CD4-positive, alpha-beta T cell treated with Interleukin-17A for 4 hours (primary cell): ENCODE data around the gene MYL7.
"Not testable (repeated sequence)": the region's sequence is repeated elsewhere in the genome, so short reads cannot be mapped to it uniquely, and the experiment has no call there.

Experiments used
- DNase-seq: peaks from one replicate; pipeline ENCODE4 v3.0.0-alpha.2; 2020; ENCODE audit warnings: mixed read lengths

Gene MYL7

DNA sequence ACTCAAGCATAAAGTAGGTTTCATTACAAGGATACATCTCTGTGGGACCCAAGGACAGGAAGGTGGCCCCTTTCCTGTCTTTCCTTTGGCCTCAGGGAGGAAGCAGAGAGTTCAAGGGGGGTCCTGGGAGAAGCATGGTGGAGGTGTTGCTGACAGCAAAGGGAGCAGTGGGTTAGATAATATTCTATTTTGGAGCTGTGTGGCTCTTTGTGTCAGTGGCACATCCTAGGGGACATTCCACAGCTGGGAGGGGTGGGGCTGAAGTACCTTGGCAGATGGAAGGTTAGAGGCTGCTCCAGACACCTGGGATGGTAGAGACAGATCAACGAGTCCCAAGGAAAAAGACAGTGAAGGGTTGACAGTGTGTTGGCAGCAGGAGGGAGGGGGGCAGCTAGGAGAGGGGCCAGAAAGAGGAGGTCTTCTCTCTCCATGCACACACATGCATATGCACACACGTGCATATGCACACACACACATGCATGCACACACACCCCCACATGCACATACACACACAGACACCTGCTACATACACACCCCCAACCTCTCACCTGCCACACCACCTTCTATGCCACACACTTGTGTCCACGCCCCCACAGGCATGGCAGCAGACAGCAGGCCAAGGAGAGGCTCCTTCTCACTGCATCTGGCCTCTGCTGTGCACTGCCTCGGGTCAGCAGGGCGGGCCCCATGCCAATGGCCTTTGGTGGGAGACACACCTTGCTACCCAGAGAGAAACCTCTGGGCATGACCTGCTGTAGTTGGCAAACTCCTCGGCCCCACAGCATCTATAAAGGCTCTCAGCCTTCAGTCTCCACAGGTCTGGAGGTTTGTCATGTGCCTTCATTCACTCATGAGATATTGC lies 12.2 kb downstream of the MYL7 start:
- no peak for DNase-seq

DNA sequence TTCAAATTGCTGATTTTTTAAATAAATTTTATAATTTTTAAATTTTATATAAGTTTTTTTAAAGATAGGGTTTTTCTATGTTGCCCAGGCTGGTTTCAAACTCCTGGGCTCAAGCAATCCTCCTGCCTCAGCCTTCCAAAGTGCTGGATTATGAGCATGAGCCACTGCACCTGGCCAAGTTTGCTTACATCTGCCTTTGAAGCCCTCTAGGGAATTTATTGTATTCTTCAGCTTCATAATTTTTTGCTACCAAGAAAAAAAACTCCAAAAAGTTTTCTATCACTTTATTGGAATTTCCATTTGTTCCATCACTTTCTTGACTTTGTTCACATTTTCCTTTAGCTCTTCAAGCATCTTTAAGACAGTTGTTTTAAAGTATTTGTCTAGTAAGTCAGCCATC lies 14.0 kb downstream of the MYL7 start:
- DNase-seq = no peak

DNA sequence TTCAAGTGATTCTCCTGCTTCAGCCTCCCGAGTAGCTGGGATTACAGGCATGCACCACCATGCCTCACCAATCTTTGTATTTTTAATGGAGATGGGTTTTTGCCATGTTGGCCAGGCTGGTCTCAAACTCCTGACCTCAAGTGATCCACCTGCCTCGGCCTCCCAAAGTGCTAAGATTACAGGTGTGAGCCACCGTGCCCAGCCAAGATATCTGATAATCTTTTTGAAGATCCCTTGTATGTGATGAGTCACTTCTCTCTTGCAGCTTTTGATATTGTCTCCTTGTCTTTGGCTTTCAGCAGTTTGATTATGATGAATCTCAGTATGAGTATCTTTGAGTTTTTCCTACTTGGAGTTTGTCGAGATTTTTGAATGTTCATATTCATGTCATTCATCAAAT lies 14.6 kb downstream of the MYL7 start:
- not testable (repeated sequence) for DNase-seq

DNA sequence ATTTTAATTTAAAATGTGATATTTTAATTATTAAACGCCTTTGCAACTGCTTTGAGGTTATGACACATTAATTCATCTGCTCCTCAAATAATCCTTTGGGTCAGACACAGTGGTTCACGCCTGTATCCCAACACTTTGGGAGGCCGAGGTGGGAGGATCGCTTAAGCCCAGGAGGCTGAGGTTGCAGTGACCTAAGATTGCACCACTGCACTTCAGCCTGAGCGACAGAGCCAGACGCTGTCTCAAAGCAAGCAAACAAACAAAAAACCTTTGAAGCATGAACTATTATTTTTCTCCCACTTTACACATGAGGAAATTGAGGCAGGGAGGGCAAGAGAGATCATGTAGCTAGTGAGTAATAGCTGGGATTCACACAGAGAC lies 16.3 kb downstream of the MYL7 start:
- no peak for DNase-seq

DNA sequence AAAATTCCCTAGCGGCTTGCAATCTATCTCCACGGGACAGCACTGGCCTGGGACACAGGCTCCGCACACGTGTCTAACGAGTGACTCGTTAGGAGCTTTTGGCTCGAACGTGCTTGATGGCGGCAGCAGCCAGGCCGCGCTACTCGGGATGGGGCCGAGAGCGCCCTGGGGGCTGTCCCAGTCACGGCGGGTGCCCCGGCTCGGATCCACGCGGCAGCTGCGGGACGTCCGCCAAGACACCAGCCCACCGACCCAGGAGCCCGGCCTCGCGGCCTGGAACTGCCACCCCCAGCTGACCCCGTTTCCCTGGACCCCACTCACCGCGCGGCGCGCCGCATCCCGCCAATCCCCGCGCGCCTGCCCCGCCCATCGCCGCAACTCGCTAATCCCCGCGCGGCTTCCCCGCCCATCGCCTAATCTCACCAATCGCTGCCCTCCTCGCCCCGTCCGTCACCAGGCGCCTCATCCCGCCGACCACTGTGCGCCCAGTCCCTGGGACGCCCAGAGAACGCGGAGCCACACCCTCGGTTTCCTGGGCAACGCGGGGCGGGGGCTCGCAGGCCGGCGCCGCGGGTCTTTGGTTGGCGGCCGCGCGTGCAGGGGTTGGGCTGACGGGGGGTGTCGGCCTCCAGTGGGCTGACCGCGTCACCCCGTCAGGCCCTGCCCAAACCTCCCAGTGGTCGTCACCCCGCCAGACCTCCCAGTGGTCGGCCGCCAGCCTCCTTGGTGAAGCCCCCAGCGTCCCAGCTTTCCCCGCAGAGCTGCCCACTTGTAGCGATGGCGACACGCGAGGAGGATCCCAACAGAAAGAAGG lies 17.7 kb downstream of the MYL7 start, which contains the start of gene POLD2:
TSS of gene POLD2 (minus strand) at position 359 of the 814 bp plus-strand sequence. CDS start 1,495 bp downstream, outside the sequence.
- peak; percentile 98 for DNase-seq

DNA sequence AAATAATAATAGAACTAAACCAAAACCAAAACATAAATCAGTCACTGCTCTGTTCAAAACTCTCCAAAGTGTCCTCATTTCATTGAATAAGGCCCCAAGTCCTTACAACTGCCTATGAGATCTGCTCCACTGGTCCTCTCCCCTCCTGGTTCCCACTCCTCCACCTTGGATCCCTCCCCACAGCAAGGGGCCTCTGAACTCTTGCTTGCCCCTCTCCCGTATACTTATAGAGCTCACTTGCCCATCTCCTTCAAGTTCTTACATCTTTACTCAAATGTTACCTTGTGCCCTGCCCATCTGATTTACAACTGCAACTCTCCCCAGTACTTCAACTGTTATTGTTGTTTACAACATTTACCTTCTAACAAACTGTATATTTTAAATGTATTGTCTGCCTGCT lies 18.6 kb downstream of the MYL7 start:
- DNase-seq = no peak

DNA sequence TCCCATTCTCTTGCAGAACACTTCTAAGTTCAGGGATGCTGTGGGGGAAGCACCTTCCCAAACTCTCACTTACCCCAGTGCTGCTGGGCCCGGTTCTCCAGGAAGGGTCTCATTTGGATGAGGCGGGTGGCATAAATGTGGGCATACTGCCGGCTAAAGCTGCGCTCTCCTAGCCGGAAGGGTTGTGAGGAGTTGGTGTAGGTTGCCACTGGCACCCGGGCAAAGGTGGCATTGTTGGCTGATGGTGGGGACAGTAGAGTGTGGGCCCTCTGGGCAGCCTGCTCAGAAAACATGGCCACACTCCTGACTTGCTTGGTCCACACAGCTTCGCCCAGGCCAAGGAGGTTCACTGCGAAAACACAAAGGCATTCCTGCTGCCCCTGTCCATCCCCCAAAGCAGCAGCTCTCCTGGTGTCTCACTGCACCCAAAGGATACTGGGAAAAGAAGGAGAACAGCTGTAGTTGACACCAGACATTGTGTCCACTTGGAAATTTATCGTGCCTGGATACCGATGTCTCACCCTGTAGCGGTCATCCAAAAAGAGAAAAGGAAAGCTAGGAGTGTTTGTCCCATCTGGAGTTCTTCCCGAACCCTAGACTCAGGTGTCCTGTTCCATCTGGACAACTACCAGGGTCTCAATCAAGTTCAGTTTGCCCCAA lies 19.2 kb downstream of the MYL7 start:
- DNase-seq = no peak

DNA sequence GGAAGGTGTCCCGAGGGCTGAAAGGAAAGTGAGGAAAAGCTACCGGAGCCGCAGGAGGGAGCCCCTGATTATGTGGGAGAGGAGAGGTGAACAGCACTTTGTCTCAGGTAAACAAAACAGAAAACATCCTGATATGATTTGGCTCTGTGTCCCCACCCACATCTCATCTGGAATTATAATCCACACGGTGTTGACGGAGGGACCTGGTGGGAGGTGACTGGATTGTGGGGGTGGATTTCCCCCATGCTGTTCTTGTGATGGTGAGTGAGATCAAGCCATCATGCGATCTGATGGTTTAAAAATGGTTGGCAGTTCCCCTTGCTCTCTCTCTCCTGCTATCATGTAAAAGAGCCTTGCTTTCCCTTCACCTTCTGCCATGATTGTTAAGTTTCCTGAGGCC lies 20.7 kb downstream of the MYL7 start:
- no peak for DNase-seq

DNA sequence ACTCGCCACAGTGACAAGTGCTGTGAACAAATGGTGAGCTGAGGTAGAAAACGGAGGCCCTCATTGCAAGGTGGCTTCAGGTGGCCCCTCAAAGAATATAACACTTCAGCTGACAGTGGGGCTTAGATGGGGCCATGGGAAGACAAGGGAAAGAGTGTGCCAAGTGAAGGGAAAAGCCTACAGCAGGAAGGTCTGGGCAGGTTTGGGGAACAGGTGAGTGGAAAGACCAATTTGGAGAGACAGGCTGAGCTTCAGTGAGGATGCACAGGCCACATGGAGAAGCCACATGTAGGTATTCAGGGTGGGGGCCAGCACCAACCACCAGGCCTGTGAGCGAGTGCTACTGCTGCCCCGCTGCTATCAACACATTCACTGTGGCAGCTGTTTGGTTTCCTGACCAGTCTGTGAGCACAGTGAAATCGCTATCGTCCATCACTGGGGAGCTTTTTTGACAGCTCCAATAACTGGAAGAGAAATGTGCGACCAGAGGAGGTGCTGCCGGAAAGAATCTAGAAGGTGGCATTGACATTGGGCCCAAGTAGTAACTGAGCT lies 21.2 kb downstream of the MYL7 start:
- DNase-seq = no peak

DNA sequence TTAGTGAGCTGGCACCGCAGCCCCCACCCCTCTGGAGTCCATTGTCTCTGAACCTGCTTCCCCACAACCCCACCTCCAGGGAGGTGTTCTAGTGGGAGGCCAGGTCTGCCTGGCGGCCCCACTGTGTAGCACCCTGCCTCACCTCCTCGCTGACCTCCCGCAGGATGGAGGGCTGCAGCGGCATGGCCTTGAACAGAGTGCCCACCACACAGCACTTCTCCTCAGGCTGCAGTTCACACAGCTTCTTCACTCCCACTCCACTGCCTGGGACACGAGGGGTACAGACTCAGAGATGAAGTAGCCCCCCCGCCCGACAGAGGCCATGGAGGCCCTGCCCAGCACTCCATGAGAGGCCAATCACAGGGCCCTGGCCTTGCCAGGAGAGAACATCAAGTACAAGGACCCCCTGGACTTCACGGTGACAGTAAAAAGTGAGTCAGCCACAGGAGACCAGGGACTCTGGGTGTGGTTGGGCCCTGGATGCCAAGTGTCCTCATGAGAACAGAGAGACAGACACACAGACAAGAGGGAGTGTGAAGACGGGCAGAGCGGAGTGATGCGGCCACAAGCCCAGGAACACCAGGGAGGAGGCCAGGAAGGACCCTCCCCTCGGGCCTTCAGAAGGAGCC lies 23.2 kb downstream of the MYL7 start:
- DNase-seq = no peak

DNA sequence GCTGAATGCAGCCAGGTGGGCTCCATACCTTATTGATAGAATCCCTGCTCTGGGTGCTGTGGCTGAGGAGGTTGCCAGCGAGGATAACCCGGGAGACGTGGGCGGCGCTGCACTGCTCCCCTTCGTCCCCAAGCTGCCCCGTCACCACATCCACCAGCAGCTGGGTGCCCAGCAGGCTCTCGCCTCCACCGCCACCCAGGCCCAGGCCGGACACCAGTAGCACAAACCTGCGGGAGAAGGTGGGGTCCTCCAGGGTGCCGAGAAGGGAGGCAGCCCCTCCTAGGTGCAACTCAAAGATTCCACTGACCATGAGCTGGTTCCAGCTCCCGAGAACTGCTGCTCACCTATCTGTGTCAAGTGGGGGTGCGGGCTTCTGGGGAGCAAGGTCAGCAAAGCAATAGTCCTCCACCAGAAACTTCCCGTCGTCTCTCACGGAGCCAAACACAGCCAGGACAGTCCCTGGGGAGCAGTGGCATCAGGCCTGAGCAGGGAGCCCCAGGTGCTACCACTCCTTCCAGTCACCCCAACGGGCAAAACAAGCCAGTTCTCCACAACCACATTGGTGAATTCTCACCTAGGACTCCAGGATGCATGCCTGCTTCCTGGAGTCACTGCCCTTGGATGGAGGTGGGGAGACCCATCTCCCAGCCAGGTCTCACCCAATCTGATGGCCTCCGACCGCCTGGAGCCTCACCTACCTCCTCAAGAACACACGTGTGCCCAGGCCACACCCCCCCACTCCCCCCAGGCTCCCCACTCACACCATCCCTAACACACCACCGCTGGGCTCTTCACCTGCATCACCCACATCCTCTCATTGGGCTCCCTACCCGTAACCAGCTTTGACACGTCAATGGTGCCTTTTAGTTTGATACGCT lies 24.1 kb downstream of the MYL7 start:
- no peak for DNase-seq

DNA sequence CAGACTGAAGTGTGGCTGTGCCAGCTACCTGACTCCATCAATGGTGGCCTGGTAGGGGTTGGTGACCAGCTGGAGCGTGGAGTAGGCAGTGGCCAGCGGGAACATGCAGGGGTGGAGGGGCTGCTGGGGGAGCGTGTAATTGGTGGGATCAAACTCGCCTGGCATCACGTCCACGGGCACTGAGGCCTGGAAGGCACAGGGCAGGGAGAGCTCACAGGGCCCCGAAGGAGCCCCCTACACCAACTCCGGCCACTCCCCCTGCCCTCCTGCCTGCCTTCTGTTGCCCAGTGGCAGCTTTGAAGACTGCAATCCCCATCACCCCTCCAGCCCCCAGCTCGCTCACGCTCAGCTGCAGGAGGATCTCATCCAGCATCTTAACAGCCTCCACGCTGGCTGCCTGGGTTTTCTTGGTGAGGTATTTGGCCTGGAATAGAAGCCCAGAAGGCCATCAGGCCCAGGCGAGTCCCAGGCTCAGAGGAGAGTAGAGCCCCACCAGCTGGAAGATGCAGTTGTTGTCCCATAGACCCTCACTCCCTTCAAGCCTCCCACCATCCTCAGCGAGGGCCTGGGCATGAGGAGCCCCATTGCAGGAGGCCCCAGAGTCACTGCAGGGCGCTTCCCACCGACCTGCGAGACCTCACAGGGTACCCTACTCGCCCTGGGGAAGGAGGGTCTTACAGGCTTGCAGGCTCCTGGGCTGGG lies 24.9 kb downstream of the MYL7 start:
- no peak for DNase-seq

DNA sequence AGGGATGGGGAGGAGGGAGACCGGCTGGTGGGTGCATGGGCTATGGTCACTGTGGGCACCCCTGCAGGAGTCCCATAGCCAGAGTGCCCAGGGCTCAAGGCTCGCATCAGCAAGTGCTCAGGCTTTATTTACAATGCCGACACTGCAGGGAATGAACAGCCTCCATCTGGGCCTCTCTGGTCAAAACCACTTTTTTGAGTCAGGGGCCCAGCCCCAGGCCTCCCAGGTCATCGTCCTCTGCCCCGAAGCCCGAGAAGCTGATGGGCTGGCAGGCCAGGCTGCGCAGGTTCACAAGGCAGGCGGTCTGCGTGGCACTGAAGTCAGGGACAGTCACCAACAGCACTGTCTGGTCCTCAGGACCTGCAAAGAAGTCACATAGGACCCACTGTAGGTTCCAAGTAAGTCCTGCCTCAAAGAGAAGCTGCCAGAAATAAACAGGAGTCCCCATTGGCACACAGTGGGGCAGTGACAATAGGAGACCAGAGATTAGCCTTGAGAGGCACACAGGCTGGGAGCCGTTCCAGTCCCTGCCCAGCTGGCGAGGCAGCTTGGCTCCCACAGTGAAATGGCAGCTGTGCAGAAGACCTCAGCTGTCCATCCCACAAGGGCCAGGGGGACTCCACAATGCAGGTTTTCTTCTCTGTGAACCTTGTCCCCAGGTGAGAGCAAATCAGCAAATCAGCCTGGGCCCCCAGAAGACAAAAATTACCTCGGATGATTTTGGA lies 26.4 kb downstream of the MYL7 start:
- DNase-seq = no peak

DNA sequence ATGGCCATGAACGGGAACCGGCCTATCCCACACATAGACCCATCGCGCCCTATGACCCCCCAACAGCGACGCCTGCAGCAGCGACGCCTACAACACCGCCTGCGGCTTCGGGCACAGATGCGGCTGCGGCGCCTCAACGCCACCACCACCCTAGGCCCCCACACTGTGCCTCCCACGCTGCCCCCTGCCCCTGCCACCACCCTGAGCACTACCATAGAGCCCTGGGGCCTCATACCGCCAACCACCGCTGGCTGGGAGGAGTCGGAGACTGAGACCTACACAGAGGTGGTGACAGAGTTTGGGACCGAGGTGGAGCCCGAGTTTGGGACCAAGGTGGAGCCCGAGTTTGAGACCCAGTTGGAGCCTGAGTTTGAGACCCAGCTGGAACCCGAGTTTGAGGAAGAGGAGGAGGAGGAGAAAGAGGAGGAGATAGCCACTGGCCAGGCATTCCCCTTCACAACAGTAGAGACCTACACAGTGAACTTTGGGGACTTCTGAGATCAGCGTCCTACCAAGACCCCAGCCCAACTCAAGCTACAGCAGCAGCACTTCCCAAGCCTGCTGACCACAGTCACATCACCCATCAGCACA lies 27.3 kb downstream of the MYL7 start:
- no peak for DNase-seq

DNA sequence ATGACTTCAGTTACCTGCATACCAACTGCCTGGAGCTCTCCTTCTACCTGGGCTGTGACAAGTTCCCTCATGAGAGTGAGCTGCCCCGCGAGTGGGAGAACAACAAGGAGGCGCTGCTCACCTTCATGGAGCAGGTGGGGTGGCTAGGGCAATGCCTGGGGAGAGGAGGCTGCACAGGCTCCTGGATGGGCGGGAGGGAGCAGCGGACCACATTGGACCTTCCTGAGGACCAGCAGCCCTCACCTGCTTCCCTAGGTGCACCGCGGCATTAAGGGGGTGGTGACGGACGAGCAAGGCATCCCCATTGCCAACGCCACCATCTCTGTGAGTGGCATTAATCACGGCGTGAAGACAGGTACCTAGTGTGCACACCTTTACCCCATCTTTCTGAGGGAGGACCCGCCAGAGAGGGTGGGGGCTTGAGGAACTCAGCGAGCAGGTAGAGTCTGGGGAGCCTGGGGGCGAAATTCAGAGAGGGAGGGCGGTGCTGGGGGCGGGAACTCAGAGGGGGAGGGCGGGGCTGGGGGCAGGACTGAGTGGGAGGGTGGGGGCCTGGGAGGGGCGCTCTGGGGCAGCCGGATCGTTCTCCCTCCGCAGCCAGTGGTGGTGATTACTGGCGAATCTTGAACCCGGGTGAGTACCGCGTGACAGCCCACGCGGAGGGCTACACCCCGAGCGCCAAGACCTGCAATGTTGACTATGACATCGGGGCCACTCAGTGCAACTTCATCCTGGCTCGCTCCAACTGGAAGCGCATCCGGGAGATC lies 28.0 kb downstream of the MYL7 start:
- no peak for DNase-seq

DNA sequence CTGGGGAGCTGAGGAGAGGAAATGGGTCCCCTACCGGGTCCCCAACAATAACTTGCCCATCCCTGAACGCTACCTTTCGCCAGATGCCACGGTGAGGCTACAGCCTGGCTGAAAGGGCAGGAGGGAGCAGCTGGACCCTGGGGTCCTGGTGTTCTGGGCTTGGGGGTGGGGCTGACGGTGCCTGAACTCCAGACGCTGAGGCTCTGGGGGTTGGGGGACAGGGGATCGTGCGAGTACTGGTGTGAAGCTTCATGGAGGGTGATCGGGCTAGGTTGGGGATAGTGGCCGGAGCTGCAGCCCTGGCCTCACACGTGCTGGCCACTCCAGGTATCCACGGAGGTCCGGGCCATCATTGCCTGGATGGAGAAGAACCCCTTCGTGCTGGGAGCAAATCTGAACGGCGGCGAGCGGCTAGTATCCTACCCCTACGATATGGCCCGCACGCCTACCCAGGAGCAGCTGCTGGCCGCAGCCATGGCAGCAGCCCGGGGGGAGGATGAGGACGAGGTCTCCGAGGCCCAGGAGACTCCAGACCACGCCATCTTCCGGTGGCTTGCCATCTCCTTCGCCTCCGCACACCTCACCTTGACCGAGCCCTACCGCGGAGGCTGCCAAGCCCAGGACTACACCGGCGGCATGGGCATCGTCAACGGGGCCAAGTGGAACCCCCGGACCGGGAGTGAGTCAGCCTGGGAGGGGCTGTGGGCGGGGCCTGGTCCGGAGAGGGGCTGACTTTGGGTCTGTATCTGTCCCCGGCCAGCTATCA lies 28.7 kb downstream of the MYL7 start:
- no peak for DNase-seq

DNA sequence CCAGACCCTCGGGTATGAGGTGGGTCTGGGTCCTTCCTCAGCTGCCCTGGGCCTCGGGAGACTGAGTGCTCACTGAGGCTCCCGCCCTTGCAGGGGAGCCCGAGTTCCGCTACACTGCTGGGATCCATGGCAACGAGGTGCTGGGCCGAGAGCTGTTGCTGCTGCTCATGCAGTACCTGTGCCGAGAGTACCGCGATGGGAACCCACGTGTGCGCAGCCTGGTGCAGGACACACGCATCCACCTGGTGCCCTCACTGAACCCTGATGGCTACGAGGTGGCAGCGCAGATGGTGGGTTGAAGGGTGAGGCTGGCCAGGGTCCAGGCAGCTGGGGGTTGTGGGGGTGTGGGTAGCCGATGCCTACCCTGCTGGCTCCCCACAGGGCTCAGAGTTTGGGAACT lies 29.4 kb downstream of the MYL7 start:
- DNase-seq = no peak
